IPS-NIHi7 (cell line): ENCODE data around the gene HIPK4.
"Not testable (repeated sequence)": the region's sequence is repeated elsewhere in the genome, so short reads cannot be mapped to it uniquely, and the experiment has no call there.

Source experiments
- DNase-seq: peaks from one replicate; pipeline ENCODE4 v3.0.0; 2012; ENCODE audit warnings: mixed read lengths; ENCODE audit errors: extremely low spot score

Gene HIPK4

GRCh38 chr19:40390084-40390742, at the start of gene HIPK4:
Gene HIPK4, minus strand, starts transcription at chr19:40390181. Its CDS starts 279 bp downstream, at chr19:40389902.
- no peak for DNase-seq

DNA sequence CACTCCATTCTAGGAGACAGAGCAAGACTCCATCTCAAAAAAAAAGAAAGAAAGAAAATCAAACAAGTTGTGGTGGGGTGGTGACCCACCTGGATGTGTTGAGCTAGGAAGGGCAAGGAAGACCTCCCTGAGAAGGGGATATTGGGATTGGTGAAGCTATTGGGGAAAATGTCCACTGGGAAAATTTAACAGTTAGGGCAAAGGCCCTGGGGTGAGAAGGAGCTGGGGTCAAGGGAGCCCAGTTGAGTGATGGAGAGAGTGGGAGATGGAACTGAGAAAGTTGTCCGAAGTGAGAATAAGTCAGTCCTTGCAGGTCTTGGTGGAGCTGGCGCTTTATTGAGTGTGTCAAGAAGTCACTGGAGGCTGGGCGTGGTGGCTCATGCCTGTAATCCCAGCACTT, 48.3 kb upstream of the HIPK4 start:
- no peak for DNase-seq

- DNase-seq, result peak; percentile 80
Observed at GRCh38 chr19:40433391-40434216, 43.6 kb upstream of the HIPK4 start.

GRCh38 chr19:40432760-40433159, 42.8 kb upstream of the HIPK4 start:
- DNase-seq, result not testable (repeated sequence)

DNA sequence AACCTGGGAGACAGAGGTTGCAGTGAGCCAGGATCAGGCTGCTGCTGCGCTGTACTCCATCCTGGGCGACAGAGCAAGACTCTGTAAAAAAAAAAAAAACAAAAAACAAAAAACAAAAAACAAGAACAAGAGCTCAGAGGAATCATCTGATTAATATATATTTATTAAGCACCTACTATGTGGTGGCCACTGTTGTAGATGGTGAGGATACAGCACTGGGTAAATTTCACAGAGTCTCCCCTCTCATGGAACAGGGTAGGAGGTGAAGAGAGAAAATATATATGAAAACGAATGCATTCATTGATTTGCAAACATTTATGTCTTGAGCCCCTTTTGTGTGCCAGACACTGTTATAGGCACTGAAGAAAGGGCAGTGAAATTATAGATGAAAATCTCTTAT, 41.7 kb upstream of the HIPK4 start:
- no peak for DNase-seq

DNA sequence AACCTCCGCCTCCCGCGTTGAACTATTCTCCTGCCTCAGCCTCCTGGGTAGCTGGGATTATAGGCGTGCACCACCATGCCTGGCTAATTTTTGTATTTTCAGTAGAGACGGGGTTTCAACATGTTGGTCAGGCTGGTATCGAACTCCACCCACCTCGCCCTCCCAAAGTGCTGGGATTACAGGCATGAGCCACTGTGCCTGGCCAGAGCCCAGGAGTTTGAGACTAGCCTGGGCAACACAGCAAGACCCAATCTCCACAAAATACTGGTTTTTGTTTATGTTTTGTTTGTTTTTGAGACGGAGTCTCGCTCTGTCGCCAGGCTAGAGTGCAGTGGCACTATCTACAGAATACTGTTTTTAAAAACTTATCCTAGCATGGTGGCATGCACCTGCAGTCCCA, 40.3 kb upstream of the HIPK4 start:
- not testable (repeated sequence) for DNase-seq

DNA sequence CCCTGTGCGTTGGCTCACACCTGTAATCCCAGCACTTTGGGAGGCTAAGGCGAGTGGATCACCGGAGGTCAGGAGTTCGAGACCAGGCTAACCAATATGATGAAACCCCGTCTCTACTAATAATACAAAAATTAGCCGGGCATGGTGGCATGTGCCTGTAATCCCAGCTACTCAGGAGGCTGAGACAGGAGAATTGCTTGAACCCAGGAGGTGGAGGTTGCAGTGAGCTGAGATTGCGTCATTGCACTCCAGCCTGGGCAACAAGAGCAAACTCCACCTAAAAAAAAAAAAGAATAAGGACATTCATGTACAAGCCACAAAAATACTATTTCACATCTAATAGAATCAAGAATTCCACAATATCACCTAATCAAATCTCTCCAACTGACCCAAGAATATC, 38.2 kb upstream of the HIPK4 start:
- DNase-seq, result not testable (repeated sequence)

- peak; percentile 96 for DNase-seq
Observed at GRCh38 chr19:40425450-40426287, 35.7 kb upstream of the HIPK4 start, which contains the start of gene SERTAD1. Gene SERTAD1, minus strand, starts transcription at chr19:40425992. Its CDS starts 2,446 bp downstream, at chr19:40423546.

DNA sequence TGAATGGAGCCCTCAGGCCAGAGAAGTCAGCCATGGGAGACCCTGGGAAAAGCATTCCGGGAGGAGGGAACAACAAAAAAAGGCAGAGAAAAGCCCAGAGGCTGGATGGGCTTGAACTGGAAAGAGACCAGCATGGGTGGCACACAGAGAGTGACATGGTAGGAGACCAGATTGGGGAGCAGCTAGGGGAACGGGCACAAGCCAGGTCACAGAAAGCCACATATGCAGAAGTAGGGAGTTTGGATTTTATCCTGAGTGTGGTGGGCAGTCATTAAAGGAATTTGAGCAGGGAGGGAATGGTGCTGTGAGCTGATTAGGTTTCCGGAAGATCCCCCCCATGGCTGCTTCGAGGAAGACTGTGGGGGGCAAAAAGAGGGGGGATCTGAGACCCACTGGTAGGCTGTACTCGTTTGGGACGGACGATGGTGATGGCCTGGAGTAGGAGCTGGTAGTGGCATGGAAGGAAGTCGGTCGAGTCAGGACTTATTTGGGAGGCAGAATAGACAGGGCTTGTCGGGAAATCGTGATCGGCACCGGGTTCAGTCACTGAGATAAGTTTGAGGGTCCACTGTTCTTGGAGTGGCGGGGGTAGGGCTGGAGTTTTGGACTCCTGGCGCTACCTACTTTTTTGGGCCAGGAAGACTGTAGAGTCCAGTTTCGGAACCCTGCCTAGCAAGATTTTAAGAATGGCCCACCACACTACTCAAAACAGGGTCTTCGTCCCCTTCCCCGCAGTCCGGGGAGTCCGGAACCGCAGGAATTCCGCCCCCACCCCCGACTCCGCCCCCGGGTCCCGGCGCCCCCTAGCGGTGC, 34.9 kb upstream of the HIPK4 start:
- DNase-seq, result no peak

GRCh38 chr19:40423938-40424337, 34.0 kb upstream of the HIPK4 start:
- DNase-seq, result no peak

DNA sequence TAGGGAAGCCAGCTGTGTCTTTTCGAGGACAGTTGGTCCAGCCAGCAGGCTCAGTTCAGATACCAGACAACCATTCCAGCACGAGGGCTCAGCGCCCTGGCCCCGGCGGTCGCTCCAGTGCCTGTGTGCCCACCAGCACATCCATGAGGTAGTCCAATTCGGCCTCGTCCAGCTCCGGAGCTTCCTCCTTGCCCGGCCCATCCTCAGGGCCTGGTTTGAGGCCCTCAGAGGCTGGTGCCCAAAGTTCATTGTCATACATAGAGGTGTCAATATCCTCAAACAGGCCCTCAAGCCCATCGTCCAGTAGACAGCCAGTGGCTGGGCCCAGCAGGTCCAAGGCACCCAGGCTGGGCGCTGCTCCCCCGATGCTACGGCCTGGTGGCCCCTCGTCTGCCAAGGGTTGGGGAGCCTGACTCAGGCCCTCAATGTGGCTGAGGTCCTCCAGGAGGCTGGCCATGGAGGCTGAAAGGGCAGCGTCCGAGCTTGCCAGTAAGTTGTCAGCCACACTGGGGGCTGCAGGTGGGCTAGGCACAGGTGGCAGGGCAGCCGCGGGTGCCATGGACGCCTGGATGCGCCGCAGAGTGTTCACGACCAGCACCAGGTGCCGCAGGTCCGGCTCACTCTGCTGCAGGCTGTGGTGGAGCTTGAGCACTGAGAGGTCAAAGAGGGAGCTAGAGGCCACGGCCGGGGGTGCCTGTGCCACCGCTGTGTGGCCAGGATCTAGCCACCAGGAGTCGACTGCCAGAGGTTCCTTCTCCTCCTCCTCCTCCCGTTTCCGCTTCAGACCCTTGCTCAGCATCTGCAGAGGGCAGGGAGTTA, 33.0 kb upstream of the HIPK4 start:
- DNase-seq, result no peak

DNA sequence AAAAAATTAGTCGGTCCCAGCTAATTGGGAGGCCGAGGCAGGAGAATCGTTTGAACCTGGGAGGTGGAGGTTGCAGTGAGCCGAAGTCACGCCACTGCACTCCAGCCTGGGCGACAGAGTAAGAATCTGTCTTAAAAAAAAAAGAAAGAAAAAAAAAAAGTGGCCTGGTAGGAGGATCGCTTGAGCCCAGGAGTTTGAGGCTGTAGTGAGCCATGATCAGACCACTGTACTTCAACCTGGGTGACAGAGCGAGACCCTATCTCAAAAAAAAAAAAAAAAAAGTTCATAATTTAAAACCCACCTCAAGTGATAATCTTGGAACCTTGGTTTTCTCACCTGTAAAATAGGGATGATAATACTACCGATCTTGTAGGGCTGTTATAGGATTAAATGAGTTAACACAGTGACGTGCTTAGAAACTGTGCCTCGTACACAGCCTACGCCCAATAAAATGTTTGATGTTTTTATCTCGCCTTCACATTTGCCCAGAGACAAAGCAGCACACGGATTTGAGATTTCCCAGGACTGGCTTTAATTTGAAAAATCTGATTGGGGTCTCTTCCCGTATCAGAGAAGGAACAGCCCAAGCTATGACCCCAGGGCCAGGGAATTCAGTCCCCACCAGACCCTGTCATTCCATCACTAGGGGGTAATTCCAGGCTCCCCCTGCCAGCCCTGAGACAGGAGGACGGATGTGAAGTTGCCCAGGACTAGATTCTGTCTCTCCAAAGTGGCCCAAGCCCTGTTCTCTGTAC, 32.2 kb upstream of the HIPK4 start:
- no peak for DNase-seq

DNA sequence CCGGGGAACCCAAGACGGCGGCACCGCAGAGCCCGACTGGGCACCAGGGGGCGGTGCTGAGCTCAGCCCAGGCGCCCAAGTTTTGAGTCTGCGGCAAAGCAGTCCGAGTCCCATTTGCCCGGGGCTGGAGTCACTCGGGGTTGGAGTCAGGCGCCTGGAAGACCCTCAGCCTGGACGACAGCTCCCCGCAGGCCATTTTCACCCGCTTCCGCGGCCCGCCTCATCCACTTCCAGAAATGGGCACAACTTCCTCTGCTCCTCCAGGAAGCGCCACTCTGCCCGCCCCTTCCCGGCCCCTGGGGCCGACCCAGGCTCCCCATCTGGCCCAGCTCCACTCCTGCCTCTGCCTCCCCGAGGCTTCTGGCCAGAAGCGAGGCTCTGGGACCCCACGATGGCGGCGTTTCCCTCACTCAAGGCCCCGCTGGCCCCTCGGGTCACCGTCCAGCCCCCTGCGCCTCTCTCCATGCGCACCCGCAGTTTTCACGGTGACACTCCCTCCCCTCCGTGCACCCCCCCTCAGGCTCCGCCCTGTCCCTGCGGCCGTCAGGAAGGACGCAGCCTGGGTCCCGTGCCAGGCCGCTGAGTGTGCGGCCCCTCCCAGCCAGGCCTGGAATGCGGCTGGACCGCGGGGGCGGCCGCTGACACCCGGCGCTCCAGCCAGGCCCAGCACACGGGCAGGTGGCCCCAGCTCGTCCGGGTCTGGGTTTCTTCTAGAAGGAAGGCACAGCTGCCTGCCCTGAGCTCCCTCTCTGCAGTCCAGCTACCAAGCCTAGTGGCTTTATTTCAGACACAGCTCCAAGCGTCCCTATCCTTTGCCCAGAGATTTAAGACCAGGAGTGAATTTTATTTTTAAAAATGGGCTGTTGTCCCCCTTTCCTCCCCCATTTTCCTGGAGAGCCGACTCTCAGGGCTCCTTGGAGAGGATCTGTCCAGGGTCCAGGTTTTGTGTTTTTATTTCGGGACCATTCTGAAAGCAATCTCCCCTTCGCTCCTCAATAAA, 31.1 kb upstream of the HIPK4 start:
- DNase-seq, result peak; percentile 88

DNA sequence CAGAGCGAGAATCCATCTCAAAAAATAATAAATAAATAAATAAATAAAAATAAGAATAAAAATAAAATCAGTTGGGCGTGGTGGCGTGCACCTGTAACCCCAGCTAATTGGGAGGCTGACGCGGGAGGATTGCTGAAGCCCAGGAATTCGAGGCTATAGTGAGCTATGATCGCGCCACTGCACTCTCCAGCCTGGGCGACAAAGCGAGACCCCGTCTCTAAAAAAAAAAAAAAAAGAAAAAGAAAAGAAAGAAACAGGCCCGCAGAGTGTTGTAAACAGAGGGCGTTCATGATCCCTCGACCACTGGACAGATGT, 30.4 kb upstream of the HIPK4 start:
- DNase-seq, result no peak

GRCh38 chr19:40419780-40420179, 29.8 kb upstream of the HIPK4 start:
- DNase-seq, result no peak

- DNase-seq, result no peak
Observed at GRCh38 chr19:40419066-40419612, 29.2 kb upstream of the HIPK4 start.

DNA sequence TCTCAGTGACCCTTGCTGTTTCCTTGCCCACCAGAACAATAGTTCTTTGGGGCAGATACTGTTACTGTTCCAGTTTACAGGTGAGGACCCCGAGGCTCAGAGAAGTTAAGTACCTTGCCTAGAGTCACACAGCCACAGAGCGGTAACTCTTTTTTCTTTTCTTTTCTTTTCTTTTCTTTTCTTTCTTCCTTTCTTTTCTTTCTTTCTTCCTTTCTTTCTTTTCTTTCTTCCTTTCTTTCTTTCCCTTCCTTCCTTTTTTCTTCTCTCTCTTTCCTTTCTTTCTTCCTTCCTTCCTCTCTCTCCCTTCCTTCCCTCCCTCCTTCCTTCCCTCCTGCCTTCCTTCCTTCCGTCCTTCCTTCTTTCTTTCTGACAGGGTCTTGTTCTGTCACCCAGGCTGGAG, 28.1 kb upstream of the HIPK4 start:
- DNase-seq, result no peak

GRCh38 chr19:40417643-40417981, 27.6 kb upstream of the HIPK4 start:
- DNase-seq, result no peak
